NT2/D1 (cell line): ENCODE results near the gene RAD50.

Experiments
- DNase-seq: peaks from one replicate; pipeline ENCODE4 v3.0.0-alpha.2; 2011; ENCODE audit warnings: low read depth, low spot score
- H3K27me3 ChIP-seq: 2 replicates; pipeline ENCODE4 v1.6.0; 2011; ENCODE audit warnings: mild to moderate bottlenecking; ENCODE audit not compliant: insufficient read length, insufficient read depth
- H3K36me3 ChIP-seq: 2 replicates; pipeline ENCODE4 v1.6.1; 2011; ENCODE audit warnings: mild to moderate bottlenecking, low read length, mixed read lengths; ENCODE audit not compliant: insufficient read depth, insufficient read length
- H3K4me1 ChIP-seq: 2 replicates; pipeline ENCODE4 v1.5.1; 2011; ENCODE audit not compliant: insufficient read depth, insufficient read length
- H3K4me3 ChIP-seq: 2 replicates; pipeline ENCODE4 v1.5.1; 2011; ENCODE audit warnings: low read depth; ENCODE audit not compliant: insufficient read length
- H3K9ac ChIP-seq: 2 replicates; pipeline ENCODE4 v1.6.0; 2011; ENCODE audit warnings: low read depth; ENCODE audit not compliant: insufficient read length
- H3K9me3 ChIP-seq: 2 replicates; pipeline ENCODE4 v1.5.1; 2011; ENCODE audit warnings: mild to moderate bottlenecking, low read length; ENCODE audit not compliant: insufficient read depth
- SUZ12 ChIP-seq: IDR thresholded peaks from 2 replicates; pipeline ENCODE4 v1.6.1; 2011; ENCODE audit not compliant: insufficient read length, insufficient read depth; ENCODE audit errors: extremely low read depth
- YY1 ChIP-seq: IDR thresholded peaks from 2 replicates; pipeline ENCODE4 v1.6.1; 2011; ENCODE audit not compliant: insufficient read length, insufficient read depth
- ZNF274 ChIP-seq: IDR thresholded peaks from 2 replicates; pipeline ENCODE4 v1.6.1; 2011; ENCODE audit warnings: mild to moderate bottlenecking, low read depth, low read length

Gene RAD50

GRCh38 chr5:132656774-132657355 is 100.1 kb downstream of the RAD50 start:
- H3K9ac ChIP-seq = no peak overlapping the region

GRCh38 chr5:132657676-132658380 is 101.1 kb downstream of the RAD50 start, which contains the start of gene IL13:
Gene IL13 (plus strand): TSS chr5:132658173. CDS start chr5:132658187, 14 bp downstream.
- no peaks in the 10 kb centered on the region for H3K36me3 ChIP-seq
- no peak within 1 kb of the TSS for H3K9ac ChIP-seq
- no peak within 1 kb of the TSS for H3K4me3 ChIP-seq
- no peak for DNase-seq
- H3K4me1 ChIP-seq = peaks cover 3% of the 10 kb centered on the region
- TF ChIP-seq YY1 = no peak
- no peak for TF ChIP-seq ZNF274
- TF ChIP-seq SUZ12 = no peak
- peaks cover 37% of the 10 kb centered on the region for H3K27me3 ChIP-seq
- H3K9me3 ChIP-seq = no peaks in the 10 kb centered on the region

More at GRCh38 chr5:132656774-132657355, 100.1 kb downstream of the RAD50 start:
- DNase-seq = no peak
- TF ChIP-seq ZNF274 = no peak
- no peak for TF ChIP-seq YY1
- TF ChIP-seq SUZ12 = no peak
- H3K27me3 ChIP-seq = peaks cover 37% of the 10 kb centered on the region
- no peaks in the 10 kb centered on the region for H3K36me3 ChIP-seq
- peaks cover 3% of the 10 kb centered on the region for H3K4me1 ChIP-seq
- no peaks in the 10 kb centered on the region for H3K9me3 ChIP-seq
- H3K4me3 ChIP-seq = peak overlapping the region; percentile 37

GRCh38 chr5:132658381-132659302 is 101.9 kb downstream of the RAD50 start:
- no peak overlapping the region for H3K4me3 ChIP-seq
- TF ChIP-seq SUZ12 = no peak
- TF ChIP-seq ZNF274 = no peak
- TF ChIP-seq YY1 = no peak
- no peaks in the 10 kb centered on the region for H3K9me3 ChIP-seq
- no peak overlapping the region for H3K9ac ChIP-seq
- peaks cover 3% of the 10 kb centered on the region for H3K4me1 ChIP-seq
- H3K36me3 ChIP-seq = no peaks in the 10 kb centered on the region
- DNase-seq = no peak
- H3K27me3 ChIP-seq = peaks cover 37% of the 10 kb centered on the region

- no peaks in the 10 kb centered on the region for H3K9me3 ChIP-seq
- H3K9ac ChIP-seq = no peak overlapping the region
- H3K36me3 ChIP-seq = no peaks in the 10 kb centered on the region
- H3K4me1 ChIP-seq = peaks cover 3% of the 10 kb centered on the region
- H3K27me3 ChIP-seq = peaks cover 34% of the 10 kb centered on the region
- no peak overlapping the region for H3K4me3 ChIP-seq
- no peak for DNase-seq
- no peak for TF ChIP-seq SUZ12
- no peak for TF ChIP-seq ZNF274
Observed at GRCh38 chr5:132659598-132660493, 103.1 kb downstream of the RAD50 start.

GRCh38 chr5:132661231-132662003 is 104.6 kb downstream of the RAD50 start:
- TF ChIP-seq SUZ12 (no peak), ZNF274 (no peak), YY1 (no peak)
- H3K4me3 ChIP-seq = no peak overlapping the region
- no peaks in the 10 kb centered on the region for H3K9me3 ChIP-seq
- peaks cover 18% of the 10 kb centered on the region for H3K27me3 ChIP-seq
- peaks cover 3% of the 10 kb centered on the region for H3K4me1 ChIP-seq
- no peaks in the 10 kb centered on the region for H3K36me3 ChIP-seq
- H3K9ac ChIP-seq = no peak overlapping the region
- DNase-seq = no peak

- Histone ChIP-seq H3K4me3 (no peak overlapping the region), H3K9ac (no peak overlapping the region), H3K9me3 (no peaks in the 10 kb centered on the region), H3K27me3 (peaks cover 12% of the 10 kb centered on the region), H3K36me3 (no peaks in the 10 kb centered on the region), H3K4me1 (peaks cover 3% of the 10 kb centered on the region)
- TF ChIP-seq YY1 = no peak
- TF ChIP-seq SUZ12 = no peak
- no peak for TF ChIP-seq ZNF274
- DNase-seq = no peak
Observed at GRCh38 chr5:132662004-132662401, 105.2 kb downstream of the RAD50 start.
